IMR-90 (cell line): ENCODE data around the gene NCOA7. TPM values are rescaled to one million over a fixed set of nuclear protein-coding genes. Genes with fewer than 3 reads are reported as not detected.

Source experiments
- ATAC-seq: fragments of 200-7000 bp; cut with Tn5 transposase; 2 replicates; pipeline ENCODE4 v1.9.1; 2020; ENCODE audit warnings: low read depth, mild to moderate bottlenecking, moderate library complexity
- BruUV-seq: library from RNA; stranded (reverse); fragments of 400-500 nt; replicated peaks from 2 replicates; lab custom pipeline; 2021; lab: Mats Ljungman, UMichigan
- CTCF ChIA-PET: fragments of 300-600 bp; formaldehyde crosslinking; extraction: SDS; loops from one replicate; lab custom pipeline; 2021; ENCODE audit warnings: antibody characterized with exemption; lab: Yijun Ruan, JAX
- POLR2A ChIA-PET: fragments of 300-600 bp; sonication (Branson Sonifier 250); formaldehyde crosslinking; loops from one replicate; lab custom pipeline; 2022; ENCODE audit warnings: antibody characterized with exemption; ENCODE audit not compliant: unreplicated experiment; lab: Charles Lee
- DNase-seq: peaks from one replicate; pipeline ENCODE4 v3.0.0; 2013
- H2AFZ ChIP-seq: replicated peaks from 2 replicates; pipeline ENCODE3; 2013; ENCODE audit warnings: low read length, mild to moderate bottlenecking; ENCODE audit not compliant: poor library complexity
- H2AK5ac ChIP-seq: 2 replicates; pipeline ENCODE4 v1.6.1; 2013; ENCODE audit warnings: low read depth, low read length, inconsistent platforms
- H2AK9ac ChIP-seq: replicated peaks from 2 replicates; pipeline ENCODE3; 2013; ENCODE audit warnings: mild to moderate bottlenecking, low read depth, low read length, moderate library complexity; ENCODE audit not compliant: poor library complexity
- H2BK120ac ChIP-seq: 2 replicates; pipeline ENCODE4 v1.6.1; 2013; ENCODE audit warnings: low read depth, low read length, inconsistent platforms
- H2BK15ac ChIP-seq: 3 replicates; pipeline ENCODE4 v1.6.1; 2013; ENCODE audit warnings: low read depth, low read length, inconsistent platforms
- H2BK20ac ChIP-seq: 2 replicates; pipeline ENCODE4 v1.6.1; 2013; ENCODE audit warnings: low read depth, mild to moderate bottlenecking, inconsistent platforms, low read length, moderate library complexity
- H2BK5ac ChIP-seq: 2 replicates; pipeline ENCODE4 v1.6.1; 2013; ENCODE audit warnings: mild to moderate bottlenecking, low read depth, low read length, inconsistent platforms; ENCODE audit not compliant: poor library complexity, severe bottlenecking
- H3K14ac ChIP-seq: replicated peaks from 2 replicates; pipeline ENCODE4 v1.6.1; 2013; ENCODE audit warnings: low read depth, low read length, inconsistent platforms
- H3K18ac ChIP-seq: 2 replicates; pipeline ENCODE4 v1.6.1; 2013; ENCODE audit warnings: low read depth, low read length, control low read depth
- H3K23ac ChIP-seq: 2 replicates; pipeline ENCODE4 v1.6.1; 2013; ENCODE audit warnings: low read depth, low read length, inconsistent platforms
- H3K27ac ChIP-seq: 2 replicates; pipeline ENCODE4 v1.5.1; 2013; ENCODE audit warnings: mild to moderate bottlenecking, control low read depth, low read length; ENCODE audit not compliant: insufficient read depth
- H3K27me3 ChIP-seq: 2 replicates; pipeline ENCODE4 v1.6.1; 2013; ENCODE audit warnings: low read length; ENCODE audit not compliant: control insufficient read depth, insufficient read depth
- H3K36me3 ChIP-seq: 2 replicates; pipeline ENCODE4 v1.6.1; 2013; ENCODE audit warnings: low read length, mixed read lengths; ENCODE audit not compliant: control insufficient read depth, insufficient read depth
- H3K4ac ChIP-seq: 2 replicates; pipeline ENCODE4 v1.6.1; 2013; ENCODE audit warnings: low read depth, low read length, inconsistent platforms
- H3K4me1 ChIP-seq: 2 replicates; pipeline ENCODE4 v1.6.1; 2013; ENCODE audit warnings: low read length, mixed read lengths; ENCODE audit not compliant: control insufficient read depth, insufficient read depth
- H3K4me2 ChIP-seq: 2 replicates; pipeline ENCODE4 v1.6.1; 2013; ENCODE audit warnings: low read depth, mild to moderate bottlenecking, control low read depth, low read length, moderate library complexity
- H3K4me3 ChIP-seq: 2 replicates; pipeline ENCODE4 v1.5.1; 2013; ENCODE audit warnings: low read depth, mild to moderate bottlenecking, control low read depth, low read length, moderate library complexity; ENCODE audit not compliant: insufficient read depth
- H3K56ac ChIP-seq: 2 replicates; pipeline ENCODE4 v1.6.1; 2013; ENCODE audit warnings: low read length, inconsistent platforms; ENCODE audit not compliant: insufficient read depth; ENCODE audit errors: extremely low read depth
- H3K79me1 ChIP-seq, 2 experiments: 2 replicates each; pipeline ENCODE4 v1.6.1; 2013; ENCODE audit warnings: low read length in 2 of 2, inconsistent platforms in 1 of 2, low read depth in 1 of 2
- H3K9ac ChIP-seq: 2 replicates; pipeline ENCODE4 v1.6.1; 2013; ENCODE audit warnings: low read depth, low read length, control low read depth
- H3K9me1 ChIP-seq: 2 replicates; pipeline ENCODE4 v1.6.1; 2013; ENCODE audit warnings: low read length, inconsistent platforms; ENCODE audit not compliant: insufficient read depth
- H3K9me3 ChIP-seq: 2 replicates; pipeline ENCODE4 v1.6.1; 2013; ENCODE audit warnings: low read length; ENCODE audit not compliant: control insufficient read depth, insufficient read depth
- H4K20me1 ChIP-seq: 2 replicates; pipeline ENCODE4 v1.6.1; 2013; ENCODE audit warnings: low read length, inconsistent platforms; ENCODE audit not compliant: insufficient read depth
- H4K5ac ChIP-seq: 2 replicates; pipeline ENCODE4 v1.6.1; 2013; ENCODE audit warnings: mild to moderate bottlenecking, low read depth, low read length, control low read depth
- H4K8ac ChIP-seq, 2 experiments: 2 replicates each; pipeline ENCODE4 v1.6.1; 2013; ENCODE audit warnings: low read depth in 2 of 2, low read length in 2 of 2, control low read depth in 1 of 2, inconsistent platforms in 1 of 2
- H4K91ac ChIP-seq: 2 replicates; pipeline ENCODE4 v1.6.1; 2013; ENCODE audit warnings: low read depth, low read length, inconsistent platforms; ENCODE audit not compliant: insufficient read depth
- CHD1 ChIP-seq: IDR thresholded peaks from 2 replicates; pipeline ENCODE4 v1.6.1; 2012; ENCODE audit warnings: low read depth, low read length, improper control_type of control experiment
- RAD21 ChIP-seq: IDR thresholded peaks from 2 replicates; pipeline ENCODE4 v1.6.1; 2012; ENCODE audit warnings: low read length, improper control_type of control experiment
- RFX5 ChIP-seq: IDR thresholded peaks from 2 replicates; pipeline ENCODE4 v1.8.0; 2012; ENCODE audit warnings: low read depth, mild to moderate bottlenecking, low read length, moderate library complexity
- USF2 ChIP-seq: fragments of 150-350 bp; IDR thresholded peaks from 2 replicates; pipeline ENCODE4 v1.6.1; 2017; ENCODE audit warnings: mild to moderate bottlenecking, antibody characterized with exemption, low read length, low read depth
- WGBS, 2 experiments: methylation state at CpG; one replicate each; pipeline versions ENCODE4 v1.1.5 to v1.1.7; 2013; ENCODE audit warnings: missing lambda C conversion rate in 2 of 2; ENCODE audit not compliant: insufficient read length in 1 of 2; ENCODE audit errors: extremely low coverage in 2 of 2; 5-methylcytosine and 5-hydroxymethylcytosine counted together
- dilution Hi-C: fragments of 300-500 bp; cut with HindIII; formaldehyde crosslinking; loops from one replicate; pipeline ENCODE4 v1.14.3; 2018; ENCODE audit warnings: low sequenced_read_pairs; ENCODE audit not compliant: unreplicated experiment
- in situ Hi-C: fragments of 300-500 bp; cut with MboI; formaldehyde crosslinking; loops from 3 replicates; pipeline ENCODE4 v1.14.3; 2019; ENCODE audit warnings: low sequenced_read_pairs, inconsistent platforms, mixed read lengths
- intact Hi-C: fragments of 100-400 bp; cut with micrococcal nuclease; formaldehyde crosslinking; loops from 2 replicates; pipeline ENCODE4 v1.10.0; 2022
- polyA plus RNA-seq, 3 experiments: library from polyadenylated mRNA; depleted of rRNA; stranded (reverse); fragments of >200 nt; gene quantifications; 2 replicates each; pipeline ENCODE4 v1.2.3, GENCODE V29; 2012; ENCODE audit warnings: low replicate concordance in 1 of 3
- total RNA-seq: library from RNA; depleted of rRNA; stranded (reverse); fragments of >200 nt; gene quantifications from 2 replicates; pipeline ENCODE4 v1.2.3, GENCODE V29; 2012

Gene NCOA7
- total and polyA plus RNA-seq, 2 of the 4 experiments (the other 2 are of a cell fraction) = 12.6 to 12.9 TPM

- no peak overlapping the region for H2BK120ac ChIP-seq
- H3K9ac ChIP-seq = no peak overlapping the region
- no peaks in the 10 kb centered on the region for H3K9me3 ChIP-seq
- H3K27ac ChIP-seq = no peak overlapping the region
- H3K4me1 ChIP-seq = no peaks in the 10 kb centered on the region
- intact Hi-C loops (loop anchor here (10.0 kb wide), 1 partner anchor 399 kb away; no protein-coding TSS in a partner anchor), in situ Hi-C loops (no loop called here), dilution Hi-C loops (no loop called here)
- no peak overlapping the region for H3K4ac ChIP-seq
- peaks cover 2% of the 10 kb centered on the region; the same call in 1 of the 2 replicates for H3K36me3 ChIP-seq
- CTCF ChIA-PET = interaction anchor here (0.9 to 1.5 kb wide), 4 partner anchors 11 to 173 kb away, joined by 3 to 6 read pairs (median 4); partner anchors contain the start of gene NCOA7
- H3K14ac ChIP-seq = no peak overlapping the region
- no peaks in the 10 kb centered on the region; the same call in 1 of the 2 replicates for H3K9me1 ChIP-seq
- H4K8ac ChIP-seq = no peak overlapping the region
- no TSS peak for BruUV-seq
- no peak for DNase-seq
- ATAC-seq = no peak
- H2BK20ac ChIP-seq = no peak overlapping the region
- no CpG with 5 or more reads among the region's 2 CpGs for WGBS, 2 experiments
- POLR2A ChIA-PET = no interaction called here
- TF ChIP-seq CHD1 (no peak), RAD21 (no peak), USF2 (no peak), RFX5 (no peak)
- no peak overlapping the region for H3K4me2 ChIP-seq
- no peak overlapping the region for H2BK15ac ChIP-seq
- no peak overlapping the region for H3K18ac ChIP-seq
- H3K23ac ChIP-seq = no peak overlapping the region
- no peak overlapping the region for H3K56ac ChIP-seq
- no peak overlapping the region for H2AK5ac ChIP-seq
- H4K5ac ChIP-seq = no peak overlapping the region
- H3K79me1 ChIP-seq = peaks cover 10 to 13% of the 10 kb centered on the region in 2 experiments
- no peak overlapping the region for H3K4me3 ChIP-seq
- H4K20me1 ChIP-seq = no peaks in the 10 kb centered on the region
- H2BK5ac ChIP-seq = no peak overlapping the region
- H3K27me3 ChIP-seq = no peaks in the 10 kb centered on the region
- no peak overlapping the region for H4K91ac ChIP-seq
- no peak overlapping the region for H2AK9ac ChIP-seq
- H2AFZ ChIP-seq = no peak overlapping the region
Observed at GRCh38 chr6:125963817-125964216, 173.1 kb downstream of the NCOA7 start.
